Measurements from ENCODE around the gene OR10A3. TPM values are rescaled to one million over a fixed set of nuclear protein-coding genes. Genes with fewer than 3 reads are reported as not detected.

The OR10A3 gene
- total RNA-seq, 2 donors from 2014 or later, result not detected

GRCh38 chr11:7981619-7982157 is 40.2 kb upstream of the OR10A3 start:
- no peak for TF ChIP-seq CTCF (IDR thresholded peaks at IDR 0.05)
- no peak for DNase-seq (ENCODE audit: low spot score)
- Histone ChIP-seq H3K4me1 (peaks cover 0 to 10% of the 10 kb centered on the region in 2 donors), H3K36me3 (no peaks in the 10 kb centered on the region), H3K4me3 (no peak overlapping the region), H3K27me3 (no peaks in the 10 kb centered on the region), H3K9me3 (no peaks in the 10 kb centered on the region), H3K27ac (no peak overlapping the region)

GRCh38 chr11:7977232-7977917 is 35.9 kb upstream of the OR10A3 start:
- H3K27ac ChIP-seq, result no peak overlapping the region
- no peaks in the 10 kb centered on the region for H3K27me3 ChIP-seq

GRCh38 chr11:7974668-7975067 is 33.2 kb upstream of the OR10A3 start:
- TF ChIP-seq CTCF (IDR thresholded peaks at IDR 0.05), result no peak
- no peaks in the 10 kb centered on the region for H3K9me3 ChIP-seq
- no peak for DNase-seq (ENCODE audit: low spot score)
- H3K27me3 ChIP-seq, result no peaks in the 10 kb centered on the region
- H3K4me1 ChIP-seq, result no peaks in the 10 kb centered on the region
- H3K36me3 ChIP-seq, result no peaks in the 10 kb centered on the region
- H3K4me3 ChIP-seq, result no peak overlapping the region
- H3K27ac ChIP-seq, result no peak overlapping the region

More at GRCh38 chr11:7977232-7977917, 35.9 kb upstream of the OR10A3 start:
- no peak for DNase-seq (ENCODE audit: low spot score)
- H3K36me3 ChIP-seq, result no peaks in the 10 kb centered on the region
- no peaks in the 10 kb centered on the region for H3K9me3 ChIP-seq
- TF ChIP-seq CTCF (IDR thresholded peaks at IDR 0.05), result no peak
- H3K4me1 ChIP-seq, result no peaks in the 10 kb centered on the region
- H3K4me3 ChIP-seq, result no peak overlapping the region

GRCh38 chr11:7973011-7973410 is 31.5 kb upstream of the OR10A3 start:
- Histone ChIP-seq H3K4me1 (no peaks in the 10 kb centered on the region), H3K4me3 (no peak overlapping the region), H3K27ac (no peak overlapping the region), H3K27me3 (no peaks in the 10 kb centered on the region), H3K9me3 (no peaks in the 10 kb centered on the region), H3K36me3 (no peaks in the 10 kb centered on the region)
- TF ChIP-seq CTCF (IDR thresholded peaks at IDR 0.05), result no peak
- no peak for DNase-seq (ENCODE audit: low spot score)

- H3K9me3 ChIP-seq, result no peaks in the 10 kb centered on the region
- no peaks in the 10 kb centered on the region for H3K36me3 ChIP-seq
- no peaks in the 10 kb centered on the region for H3K4me1 ChIP-seq
- no peak for TF ChIP-seq CTCF (IDR thresholded peaks at IDR 0.05)
- no peak for DNase-seq (ENCODE audit: low spot score)
- no peaks in the 10 kb centered on the region for H3K27me3 ChIP-seq
- H3K4me3 ChIP-seq, result no peak overlapping the region
- H3K27ac ChIP-seq, result no peak overlapping the region
These were observed 30.3 kb upstream of the OR10A3 start for GRCh38 chr11:7971846-7972245.
